D721Med (cell line): ENCODE measurements around the gene DGKI.

Source experiments
- DNase-seq: peaks from one replicate; pipeline ENCODE4 v3.0.0; 2011; ENCODE audit warnings: low spot score; ENCODE audit not compliant: insufficient read length
- FAIRE-seq: peaks from 2 replicates; lab custom pipeline; 2011; peaks lifted over from hg19 to GRCh38; lab: Jason Lieb, UNC
- CTCF ChIP-seq: IDR thresholded peaks from 2 replicates; pipeline ENCODE4 v1.5.1; 2012; ENCODE audit warnings: mild to moderate bottlenecking, control low read depth; ENCODE audit not compliant: insufficient read depth; ENCODE audit errors: missing control alignments

DGKI gene

GRCh38 chr7:137741443-137741842 is 105.3 kb downstream of the DGKI start:
- no peak for TF ChIP-seq CTCF
- DNase-seq (no peak), FAIRE-seq (no peak)

- DNase-seq (no peak), FAIRE-seq (no peak)
- no peak for TF ChIP-seq CTCF
Measured at GRCh38 chr7:137734221-137734620, 112.6 kb downstream of the DGKI start.

GRCh38 chr7:137732168-137732567 is 114.6 kb downstream of the DGKI start:
- DNase-seq (no peak), FAIRE-seq (no peak)

GRCh38 chr7:137731436-137731835 is 115.3 kb downstream of the DGKI start:
- DNase-seq (no peak), FAIRE-seq (no peak)
- TF ChIP-seq CTCF, result no peak

More at GRCh38 chr7:137732168-137732567, 114.6 kb downstream of the DGKI start:
- TF ChIP-seq CTCF, result no peak

GRCh38 chr7:137728426-137728825 is 118.3 kb downstream of the DGKI start:
- TF ChIP-seq CTCF, result no peak
- DNase-seq (peak; percentile 14), FAIRE-seq (peak; percentile 83)

- TF ChIP-seq CTCF, result no peak
- DNase-seq (no peak), FAIRE-seq (no peak)
Measured at GRCh38 chr7:137727413-137727812, 119.4 kb downstream of the DGKI start.

GRCh38 chr7:137718355-137718754 is 128.4 kb downstream of the DGKI start:
- no peak for TF ChIP-seq CTCF
- DNase-seq (no peak), FAIRE-seq (no peak)
